Skin of body (tissue), 1 donor: Measurements from ENCODE around the gene CRTC3. TPM values are rescaled to one million over a fixed set of nuclear protein-coding genes. Genes with fewer than 3 reads are reported as not detected.

Experiments
- total RNA-seq: library from RNA; depleted of rRNA; stranded (reverse); fragments of >200 nt; gene quantifications from one replicate; pipeline ENCODE4 v1.2.3, GENCODE V29; 2014

CRTC3 gene
- total RNA-seq, 1 donor from 2014 or later = 31.2 TPM

Other genes starting within 250 kb of the CRTC3 start
- gene ZNF774, start 177.6 kb upstream of the CRTC3 start, total RNA-seq = 1.3 TPM
- gene IQGAP1, start 141.7 kb upstream of the CRTC3 start, total RNA-seq = 224 TPM
- gene BLM, start 187.4 kb downstream of the CRTC3 start, total RNA-seq = 6.3 TPM